K562 (cell line): ENCODE measurements around the gene CENPV. TPM values are rescaled to one million over a fixed set of nuclear protein-coding genes. Genes with fewer than 3 reads are reported as not detected.

Experiments used
- BDP1 ChIP-seq: IDR thresholded peaks from 3 replicates; pipeline ENCODE4 v1.6.1; 2011; ENCODE audit not compliant: insufficient read length, insufficient read depth
- BRD9 ChIP-seq: fragments of 450-650 bp; IDR thresholded peaks from 2 replicates; pipeline ENCODE4 v1.6.1; 2018; ENCODE audit warnings: low read depth; ENCODE audit not compliant: partially characterized antibody
- E2F5 ChIP-seq: sonication (generic); formaldehyde crosslinking; IDR thresholded peaks from 2 replicates; pipeline ENCODE4 v1.8.0; 2022; ENCODE audit warnings: mild to moderate bottlenecking, missing genetic modification reagents
- FOS ChIP-seq: IDR thresholded peaks from 3 replicates; pipeline ENCODE4 v1.6.1; 2011; ENCODE audit not compliant: insufficient read length; ENCODE audit errors: extremely low read depth
- HMG20B ChIP-seq: fragments of 250-450 bp; sonication (Bioruptor Pico); IDR thresholded peaks from 2 replicates; pipeline ENCODE4 v1.5.0; 2021; ENCODE audit warnings: mild to moderate bottlenecking
- KHSRP ChIP-seq: fragments of 450-650 bp; IDR thresholded peaks from 2 replicates; pipeline ENCODE4 v1.6.1; 2017
- MITF ChIP-seq: IDR thresholded peaks from 2 replicates; pipeline ENCODE4 v1.6.1; 2014; ENCODE audit warnings: antibody characterized with exemption
- PML ChIP-seq: IDR thresholded peaks from 2 replicates; pipeline ENCODE4 v1.6.1; 2012; ENCODE audit warnings: low read length, inconsistent platforms
- PPARD ChIP-seq: fragments of 250-450 bp; sonication (Bioruptor Pico); IDR thresholded peaks from 2 replicates; pipeline ENCODE4 v1.8.0; 2022; ENCODE audit warnings: inconsistent platforms, mild to moderate bottlenecking, moderate library complexity
- SMAD3 ChIP-seq: fragments of 450-650 bp; formaldehyde crosslinking; conservative IDR thresholded peaks from 2 replicates; pipeline ENCODE4 v1.4.0; 2020; ENCODE audit warnings: mild to moderate bottlenecking
- STAG1 ChIP-seq: sonication (generic); formaldehyde crosslinking; IDR thresholded peaks from 2 replicates; pipeline ENCODE4 v1.5.0; 2020; ENCODE audit warnings: missing genetic modification reagents, borderline replicate concordance
- TCF3 ChIP-seq: sonication (generic); formaldehyde crosslinking; IDR thresholded peaks from 2 replicates; pipeline ENCODE4 v1.4.0; 2020; ENCODE audit warnings: mild to moderate bottlenecking, missing genetic modification reagents
- TCF7L2 ChIP-seq: fragments of 150-350 bp; IDR thresholded peaks from 2 replicates; pipeline ENCODE4 v1.6.1; 2016; ENCODE audit warnings: low read depth, mild to moderate bottlenecking, low read length, moderate library complexity
- TCFL5 ChIP-seq: fragments of 250-450 bp; sonication (Bioruptor Pico); conservative IDR thresholded peaks from 2 replicates; pipeline ENCODE4 v1.6.1; 2021; ENCODE audit warnings: mild to moderate bottlenecking, moderate library complexity, matching md5 sums
- TRIM24 ChIP-seq, 2 experiments: fragments of 450-650 bp; IDR thresholded peaks; 2 replicates each; pipeline ENCODE4 v1.6.1; 2016
- ZBTB17 ChIP-seq: fragments of 450-650 bp; formaldehyde crosslinking; IDR thresholded peaks from 2 replicates; pipeline ENCODE4 v1.4.0; 2020; ENCODE audit warnings: mild to moderate bottlenecking
- ZBTB34 ChIP-seq: fragments of 250-450 bp; sonication (Bioruptor Pico); IDR thresholded peaks from 2 replicates; pipeline ENCODE4 v1.8.0; 2021; ENCODE audit warnings: mild to moderate bottlenecking, moderate library complexity
- ZFP1 ChIP-seq: fragments of 450-650 bp; formaldehyde crosslinking; IDR thresholded peaks from 2 replicates; pipeline ENCODE4 v1.4.0; 2020; ENCODE audit warnings: mild to moderate bottlenecking, mixed read lengths
- ZKSCAN8 ChIP-seq: fragments of 200-800 bp; sonication (Bioruptor generic); IDR thresholded peaks from 2 replicates; pipeline ENCODE4 v1.6.1; 2016; ENCODE audit warnings: missing genetic modification characterization, missing compliant biosample characterization
- ZNF121 ChIP-seq: sonication (generic); formaldehyde crosslinking; conservative IDR thresholded peaks from 2 replicates; pipeline ENCODE4 v1.8.0; 2022; ENCODE audit warnings: missing genetic modification reagents
- ZNF232 ChIP-seq: sonication (generic); formaldehyde crosslinking; IDR thresholded peaks from 2 replicates; pipeline ENCODE4 v1.8.0; 2022; ENCODE audit warnings: mild to moderate bottlenecking, missing genetic modification reagents
- ZNF263 ChIP-seq: sonication (generic); formaldehyde crosslinking; IDR thresholded peaks from 2 replicates; pipeline ENCODE4 v1.8.0; 2022; ENCODE audit warnings: mild to moderate bottlenecking, missing genetic modification reagents, borderline replicate concordance
- ZNF408 ChIP-seq: fragments of 250-450 bp; sonication (Bioruptor Pico); IDR thresholded peaks from 2 replicates; pipeline ENCODE4 v1.4.0; 2020; ENCODE audit warnings: low read depth, mild to moderate bottlenecking, moderate library complexity
- ZNF512 ChIP-seq: IDR thresholded peaks from 2 replicates; pipeline ENCODE4 v1.6.1; 2016; ENCODE audit warnings: missing genetic modification characterization, missing compliant biosample characterization
- polyA plus RNA-seq, 8 experiments: library from polyadenylated mRNA; depleted of rRNA in 4 of 8; stranded (reverse) in 5 of 8; unstranded in 3 of 8; fragments of >200 nt; fragmentation: Nextera tagmentation in 2 of 8; fragmentation: Illumina TruSeq in 1 of 8; extraction: Ambion mirVana in 2 of 8; extraction: Trizol in 1 of 8; gene quantifications; 2 replicates each; pipeline versions ENCODE4 v1.2.1 to v1.2.3, GENCODE V29; 2011 to 2014; ENCODE audit warnings: inconsistent platforms in 1 of 8, missing spikeins in 1 of 8
- total RNA-seq, 7 experiments: library from RNA; depleted of rRNA in 6 of 7; stranded (reverse); fragments of >200 nt in 6 of 7; fragmentation: Illumina TruSeq in 2 of 7; extraction: Trizol in 2 of 7; gene quantifications; 2 replicates each; pipeline versions ENCODE4 v1.2.1 to v1.2.3, GENCODE V29; 2011 to 2021; ENCODE audit warnings: low replicate concordance in 1 of 7

Gene CENPV
- total and polyA plus RNA-seq, 9 of the 15 experiments (the other 6 are each of a cell fraction or from before 2014, with no cell fraction given): 17.8 to 131 (median 89.3) TPM

- TF ChIP-seq ZNF232 (CRISPR knock-in tag) (no peak), HMG20B (no peak), TCF3 (CRISPR knock-in tag) (peak; percentile 83), ZNF121 (CRISPR knock-in tag) (no peak), ZNF512 (tag) (no peak), E2F5 (CRISPR knock-in tag) (no peak), STAG1 (CRISPR knock-in tag) (no peak), TCFL5 (CRISPR knock-in tag) (no peak), PPARD (CRISPR knock-in tag) (no peak), KHSRP (no peak), ZNF408 (CRISPR knock-in tag) (no peak), SMAD3 (CRISPR knock-in tag) (no peak), MITF (no peak), ZBTB34 (CRISPR knock-in tag) (no peak), ZFP1 (no peak), TCF7L2 (no peak), BRD9 (no peak), PML (peak; percentile 78), TRIM24 (IDR thresholded peaks at IDR 0.05) (peak; percentile 57 to 62), FOS (no peak), ZKSCAN8 (no peak), ZNF263 (no peak), ZBTB17 (CRISPR knock-in tag) (no peak), BDP1 (no peak)
Observed at GRCh38 chr17:16398270-16399267, 45.3 kb upstream of the CENPV start (continued).
